GM12892 (cell line): ENCODE data around the gene PARVB.

Source experiments
- POLR2A ChIP-seq: IDR thresholded peaks from 2 replicates; pipeline ENCODE4 v1.6.1; 2011; ENCODE audit warnings: low read depth, low read length, control low read depth
- POLR2AphosphoS5 ChIP-seq: IDR thresholded peaks from 2 replicates; pipeline ENCODE4 v1.6.1; 2011; ENCODE audit warnings: low read depth, low read length, control low read depth
- TAF1 ChIP-seq: IDR thresholded peaks from 2 replicates; pipeline ENCODE4 v1.6.1; 2011; ENCODE audit warnings: low read depth, mild to moderate bottlenecking, control low read depth, low read length, borderline replicate concordance

DNA sequence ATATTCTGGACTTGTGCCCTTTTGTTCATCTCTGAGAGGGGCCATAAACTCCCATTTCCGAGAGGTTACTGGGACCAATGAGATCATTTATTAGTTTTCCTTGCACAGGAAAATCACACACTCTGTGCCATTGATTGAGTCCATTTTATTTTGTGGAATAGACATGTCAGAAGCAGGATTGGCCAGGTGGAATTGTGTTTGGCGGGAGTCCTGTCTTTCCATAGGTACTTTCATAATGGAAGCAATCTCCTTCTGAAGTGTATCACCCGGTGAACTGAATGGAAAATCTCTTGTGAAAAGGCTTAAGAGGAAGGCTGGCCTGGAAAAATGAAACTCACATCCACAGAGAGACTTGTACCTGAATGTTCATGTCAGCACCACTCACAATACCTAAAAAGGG lies 93.6 kb downstream of the PARVB start:
- no peak for TF ChIP-seq POLR2A
- TF ChIP-seq POLR2AphosphoS5, result no peak
- no peak for TF ChIP-seq TAF1
